ENCODE results near the gene LRRC27. TPM values are rescaled to one million over a fixed set of nuclear protein-coding genes. Genes with fewer than 3 reads are reported as not detected.

LRRC27 gene
- total and polyA plus RNA-seq, 8 donors: 2.5 to 11.1 (median 4.3) TPM

GRCh38 chr10:132406750-132407149, 74.8 kb downstream of the LRRC27 start:
- Histone ChIP-seq H3K36me3 (peaks cover 0 to 18% (median 16%) of the 10 kb centered on the region in 3 donors), H3K27ac (peak overlapping the region; percentile 94 to 100 (median 98)), H3K27me3 (no peaks in the 10 kb centered on the region), H3K4me3 (peak overlapping the region in 2 of 4 donors; percentile 3 to 29), H3K9me3 (no peaks in the 10 kb centered on the region), H3K4me1 (peaks cover 59 to 65% (median 65%) of the 10 kb centered on the region in 3 donors)
- FAIRE-seq: no peak
- DNase-seq: peak in 3 of 6 donors; percentile 41 to 82 (median 61)
- 45 to 56% methylated on average over 16 of the region's 16 CpGs for WGBS, 2 donors
- intact Hi-C loops (cut with DNase I): no loop called here
- ATAC-seq: no peak
- no peak for TF ChIP-seq CTCF (IDR thresholded peaks at IDR 0.05)

- FAIRE-seq (no peak), ATAC-seq (peak; percentile 53 to 67 (median 66)), DNase-seq (peak; percentile 90 to 98 (median 96))
- Histone ChIP-seq H3K9me3 (no peaks in the 10 kb centered on the region), H3K27me3 (no peaks in the 10 kb centered on the region), H3K27ac (peak overlapping the region; percentile 94 to 100 (median 98)), H3K4me1 (peaks cover 59 to 70% (median 68%) of the 10 kb centered on the region in 3 donors), H3K4me3 (peak overlapping the region in 2 of 4 donors; percentile 29 to 33), H3K36me3 (peaks cover 0 to 18% (median 16%) of the 10 kb centered on the region in 3 donors)
- intact Hi-C loops (cut with DNase I): no loop called here
- WGBS, 2 donors: 6 to 13% methylated on average over 10 to 12 of the region's 12 CpGs
- no peak for TF ChIP-seq CTCF (IDR thresholded peaks at IDR 0.05)
Observed at GRCh38 chr10:132407243-132407746, 75.3 kb downstream of the LRRC27 start.

GRCh38 chr10:132407846-132408278, 75.9 kb downstream of the LRRC27 start:
- WGBS, 2 donors: 6 to 8% methylated on average over 17 of the region's 17 CpGs
- no peak for FAIRE-seq

GRCh38 chr10:132408367-132408781, 76.4 kb downstream of the LRRC27 start:
- H3K4me1 ChIP-seq: peaks cover 70 to 81% (median 79%) of the 10 kb centered on the region in 3 donors
- FAIRE-seq (no peak), DNase-seq (peak; percentile 60 to 86 (median 72)), ATAC-seq (peak in 3 of 4 donors; percentile 3 to 13 (median 8))
- H3K9me3 ChIP-seq: no peaks in the 10 kb centered on the region
- intact Hi-C loops (cut with DNase I): no loop called here
- H3K4me3 ChIP-seq: peak overlapping the region in 2 of 4 donors; percentile 29 to 33
- no peak for TF ChIP-seq CTCF (IDR thresholded peaks at IDR 0.05)
- WGBS, 2 donors: 4 to 8% methylated on average over 18 to 20 of the region's 20 CpGs
- peak overlapping the region; percentile 94 to 100 (median 98) for H3K27ac ChIP-seq
- no peaks in the 10 kb centered on the region for H3K27me3 ChIP-seq
- peaks cover 0 to 18% (median 16%) of the 10 kb centered on the region in 3 donors for H3K36me3 ChIP-seq

More at GRCh38 chr10:132407846-132408278, 75.9 kb downstream of the LRRC27 start:
- no peaks in the 10 kb centered on the region for H3K27me3 ChIP-seq
- ATAC-seq (peak; percentile 69 to 78 (median 74)), DNase-seq (peak; percentile 86 to 96 (median 94))
- intact Hi-C loops (cut with DNase I): no loop called here
- peaks cover 0 to 18% (median 16%) of the 10 kb centered on the region in 3 donors for H3K36me3 ChIP-seq
- peak overlapping the region; percentile 94 to 100 (median 98) for H3K27ac ChIP-seq
- no peak for TF ChIP-seq CTCF (IDR thresholded peaks at IDR 0.05)
- H3K9me3 ChIP-seq: no peaks in the 10 kb centered on the region
- H3K4me1 ChIP-seq: peaks cover 64 to 76% (median 74%) of the 10 kb centered on the region in 3 donors
- H3K4me3 ChIP-seq: peak overlapping the region in 2 of 4 donors; percentile 29 to 33

All from pancreas (tissue), 10 donors.